ENCODE results near the gene HEXA.

HEXA gene

GRCh38 chr15:72319985-72320671 is 55.7 kb downstream of the HEXA start, which contains the start of gene CELF6:
CELF6 (minus strand) TSS chr15:72320157; CDS start chr15:72319874, 283 bp downstream.
- DNase-seq (ENCODE audit: low read depth in 2 of 2) = peak; percentile 41 to 44

GRCh38 chr15:72319360-72319984 is 56.3 kb downstream of the HEXA start:
- DNase-seq (ENCODE audit: low read depth in 2 of 2) = peak in 1 of 2 donors; percentile 16

DNA sequence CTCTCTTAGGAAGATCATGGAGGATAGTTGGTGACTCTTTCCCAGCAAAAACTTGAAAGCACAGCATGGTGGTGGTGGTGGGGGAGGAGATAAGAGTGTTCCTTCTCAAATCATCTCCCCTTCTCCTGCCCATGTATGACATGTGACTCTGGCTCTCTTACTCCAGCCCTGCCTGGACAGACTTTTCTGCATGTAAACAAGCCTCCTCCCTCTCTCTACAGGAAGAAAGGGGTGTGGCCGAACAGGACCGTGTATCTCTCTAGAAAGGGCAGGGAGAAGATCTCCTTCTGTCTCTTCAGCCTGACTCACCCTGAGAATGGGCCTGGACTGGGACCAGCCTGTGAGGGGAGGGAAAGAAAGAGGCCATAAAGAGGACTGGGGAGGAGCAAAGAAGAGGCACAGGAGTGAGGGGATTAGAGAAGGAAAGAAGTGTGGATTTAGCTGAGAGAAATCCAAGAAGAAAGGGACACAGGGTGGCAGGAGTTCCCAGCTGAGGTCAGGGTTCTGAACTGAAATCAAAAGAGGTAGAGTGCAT is 57.3 kb downstream of the HEXA start:
- no peak for DNase-seq (ENCODE audit: low read depth in 2 of 2)

- no peak for DNase-seq (ENCODE audit: low read depth in 2 of 2)
Observed at GRCh38 chr15:72315706-72316370, 60.0 kb downstream of the HEXA start.

DNA sequence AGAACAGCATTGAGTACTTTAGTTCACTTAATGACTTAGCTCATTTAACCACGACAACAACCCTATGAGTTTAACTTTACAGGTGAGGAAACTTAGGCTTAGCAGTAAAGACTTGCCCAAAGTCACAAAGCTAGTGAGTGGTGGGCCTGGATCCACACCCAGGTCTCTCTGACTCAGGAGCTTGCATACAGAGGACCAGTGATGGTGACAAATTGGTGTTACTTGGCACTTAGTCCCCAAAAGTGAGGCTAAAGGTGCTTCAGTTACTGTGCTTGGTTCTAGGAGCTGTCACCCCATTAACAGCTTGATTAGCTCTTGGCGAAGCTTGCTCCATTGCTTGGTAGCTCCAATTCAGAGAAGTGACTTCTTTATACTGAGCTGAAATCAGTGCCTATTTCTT is 61.9 kb downstream of the HEXA start:
- no peak for DNase-seq (ENCODE audit: low read depth in 2 of 2)

DNA sequence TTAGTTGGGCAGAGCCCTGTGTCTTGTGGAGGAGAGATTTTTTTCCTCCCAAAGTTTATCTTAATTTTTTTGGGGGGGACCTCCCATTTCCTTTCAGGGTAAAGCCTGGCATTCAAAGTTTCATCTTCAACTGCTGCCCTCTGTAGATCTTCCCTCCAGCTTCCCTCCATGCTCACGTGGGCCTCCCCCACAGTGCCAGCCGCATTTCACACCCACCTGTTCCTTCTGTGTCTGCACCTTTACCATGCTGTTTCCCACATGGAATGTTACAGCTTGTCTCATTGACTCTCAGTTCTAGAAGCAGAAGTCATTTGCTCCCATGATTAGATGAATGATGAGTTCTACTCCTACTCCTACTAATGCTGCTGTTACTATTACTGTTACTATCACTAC is 62.4 kb downstream of the HEXA start:
- DNase-seq (ENCODE audit: low read depth in 2 of 2) = no peak

GRCh38 chr15:72312605-72313447 is 63.0 kb downstream of the HEXA start:
- DNase-seq (ENCODE audit: low read depth in 2 of 2) = peak in 1 of 2 donors; percentile 21

- DNase-seq (ENCODE audit: low read depth in 2 of 2) = no peak
Observed at GRCh38 chr15:72307026-72307425, 68.8 kb downstream of the HEXA start.

DNA sequence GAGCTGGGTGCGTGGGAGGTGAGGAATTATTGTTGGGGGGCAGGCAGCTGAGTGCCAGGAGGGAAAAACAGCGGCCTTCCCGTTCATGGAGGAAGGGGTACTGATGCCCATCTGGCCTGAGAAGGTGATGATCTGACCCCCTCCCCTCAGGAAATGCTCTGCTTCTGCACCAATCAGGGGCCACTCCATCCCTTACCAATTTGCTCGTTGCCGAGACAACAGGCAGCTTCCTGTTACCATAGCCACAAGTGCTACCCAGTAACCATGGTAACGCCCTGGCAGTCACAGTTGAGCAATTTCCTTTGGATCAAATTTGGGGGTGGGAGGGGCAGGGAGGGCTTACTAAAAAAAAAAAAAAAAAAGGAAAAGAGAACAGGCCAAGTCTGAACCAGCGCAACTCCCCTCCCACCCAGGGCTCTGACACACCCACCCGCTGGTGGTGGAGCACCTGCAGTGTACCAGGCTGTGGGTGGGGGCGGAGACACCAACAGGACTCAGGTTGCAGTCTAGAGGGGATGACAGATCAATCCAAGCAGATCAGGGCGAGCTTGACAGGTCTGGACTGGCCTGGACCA is 69.5 kb downstream of the HEXA start:
- DNase-seq (ENCODE audit: low read depth in 2 of 2) = no peak

DNA sequence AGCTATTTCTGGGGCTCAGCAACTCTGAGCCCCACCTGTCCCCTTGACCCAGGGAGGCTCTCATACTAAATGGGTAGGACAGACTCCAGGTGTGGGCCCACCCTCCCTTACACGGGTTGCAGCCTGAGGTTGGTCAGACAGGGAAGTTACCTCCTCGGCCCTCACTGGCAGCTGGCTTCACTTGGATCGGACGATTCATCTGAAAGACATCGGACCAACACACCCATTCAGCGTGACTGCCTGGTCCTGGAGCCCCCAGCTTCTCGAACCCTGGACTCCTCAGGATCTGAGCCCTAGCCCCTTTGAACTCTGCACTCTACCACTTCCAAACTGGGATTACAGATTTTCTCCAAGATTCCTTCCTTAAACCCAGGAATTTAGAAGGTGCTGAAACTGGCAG is 71.2 kb downstream of the HEXA start:
- no peak for DNase-seq (ENCODE audit: low read depth in 2 of 2)

DNA sequence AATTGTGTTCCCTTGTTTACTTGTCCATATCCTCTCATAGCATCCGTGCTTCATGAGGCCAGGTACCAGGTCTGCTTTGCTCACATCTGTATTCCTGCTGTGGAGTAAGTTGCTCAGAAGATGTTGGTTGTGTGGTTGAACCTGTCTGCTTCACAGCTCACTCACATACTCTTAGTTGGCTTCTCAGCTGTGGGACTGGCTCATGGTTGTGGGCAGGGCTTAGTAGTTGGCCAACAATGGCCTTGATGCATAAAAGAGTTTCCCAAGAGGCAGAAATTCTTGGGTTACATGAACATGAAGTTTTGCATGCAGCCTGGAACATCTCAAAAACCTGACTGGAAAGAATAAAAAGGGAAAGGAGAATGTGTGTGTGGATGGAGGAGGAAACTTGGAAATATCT is 72.9 kb downstream of the HEXA start:
- DNase-seq (ENCODE audit: low read depth in 2 of 2) = no peak
